ENCODE data around the gene SMYD3.

SMYD3 gene

GRCh38 chr1:246304484-246305259, 202.4 kb downstream of the SMYD3 start:
- DNase-seq (ENCODE audit: low spot score), result no peak

GRCh38 chr1:246302711-246303317, 204.3 kb downstream of the SMYD3 start:
- no peak for DNase-seq (ENCODE audit: low spot score)

- DNase-seq (ENCODE audit: low spot score), result no peak
Measured at GRCh38 chr1:246302251-246302625, 204.8 kb downstream of the SMYD3 start.

- DNase-seq (ENCODE audit: low spot score), result no peak
Measured at GRCh38 chr1:246301553-246302250, 205.4 kb downstream of the SMYD3 start.

- DNase-seq (ENCODE audit: low spot score), result no peak
Measured at GRCh38 chr1:246300626-246301549, 206.2 kb downstream of the SMYD3 start.

- no peak for DNase-seq (ENCODE audit: low spot score)
Measured at GRCh38 chr1:246297279-246298265, 209.5 kb downstream of the SMYD3 start.

- DNase-seq (ENCODE audit: low spot score), result peak; percentile 46
Measured at GRCh38 chr1:246295968-246296367, 211.1 kb downstream of the SMYD3 start.

- no peak for DNase-seq (ENCODE audit: low spot score)
Measured at GRCh38 chr1:246295340-246295739, 211.7 kb downstream of the SMYD3 start.

GRCh38 chr1:246294263-246294662, 212.8 kb downstream of the SMYD3 start:
- no peak for DNase-seq (ENCODE audit: low spot score)

- no peak for DNase-seq (ENCODE audit: low spot score)
Measured at GRCh38 chr1:246293366-246294121, 213.5 kb downstream of the SMYD3 start.

GRCh38 chr1:246292571-246292970, 214.5 kb downstream of the SMYD3 start:
- DNase-seq (ENCODE audit: low spot score), result no peak

GRCh38 chr1:246291127-246291526, 216.0 kb downstream of the SMYD3 start:
- no peak for DNase-seq (ENCODE audit: low spot score)

GRCh38 chr1:246283771-246284410, 223.2 kb downstream of the SMYD3 start:
- peak; percentile 15 for DNase-seq (ENCODE audit: low spot score)

- no peak for DNase-seq (ENCODE audit: low spot score)
Measured at GRCh38 chr1:246281639-246282038, 225.4 kb downstream of the SMYD3 start.

- no peak for DNase-seq (ENCODE audit: low spot score)
Measured at GRCh38 chr1:246281195-246281594, 225.9 kb downstream of the SMYD3 start.

- peak; percentile 18 for DNase-seq (ENCODE audit: low spot score)
Measured at GRCh38 chr1:246280551-246280950, 226.5 kb downstream of the SMYD3 start.

- DNase-seq (ENCODE audit: low spot score), result no peak
Measured at GRCh38 chr1:246279402-246279801, 227.7 kb downstream of the SMYD3 start.

GRCh38 chr1:246278371-246278770, 228.7 kb downstream of the SMYD3 start:
- no peak for DNase-seq (ENCODE audit: low spot score)

GRCh38 chr1:246275036-246275435, 232.0 kb downstream of the SMYD3 start:
- peak; percentile 24 for DNase-seq (ENCODE audit: low spot score)

GRCh38 chr1:246274186-246274585, 232.9 kb downstream of the SMYD3 start:
- DNase-seq (ENCODE audit: low spot score), result no peak

All from Ammon's horn (tissue), 1 donor.